ENCODE data around the gene TLN1.

Gene TLN1

DNA sequence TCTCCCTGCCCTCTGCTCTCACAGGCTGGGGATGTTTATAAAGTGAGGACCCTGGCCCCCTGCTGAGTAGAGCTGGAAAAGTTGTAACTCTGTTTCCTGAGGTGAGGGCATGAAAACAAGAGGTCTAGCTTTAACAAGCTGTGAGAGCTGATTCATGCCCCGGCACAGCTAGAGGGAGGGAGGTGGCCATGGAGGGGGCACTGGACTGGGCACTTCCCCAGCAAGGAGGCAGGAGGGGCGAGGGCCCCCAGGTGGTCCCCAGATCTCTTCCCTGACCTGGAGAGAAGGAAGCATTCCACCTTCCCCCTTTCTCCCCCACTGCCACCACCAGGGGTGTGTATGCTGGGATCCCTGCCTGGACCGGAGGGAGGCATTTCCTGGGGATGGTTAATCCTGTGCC lies 22.3 kb upstream of the TLN1 start, which contains the start of gene MSMP:
Gene MSMP, minus strand, starts transcription at position 13 of the 400 bp plus-strand sequence. CDS start 147 bp downstream, outside the sequence.
- no peak for DNase-seq (ENCODE audit: extremely low read depth, low read depth)
- TF ChIP-seq, protein P1, sequence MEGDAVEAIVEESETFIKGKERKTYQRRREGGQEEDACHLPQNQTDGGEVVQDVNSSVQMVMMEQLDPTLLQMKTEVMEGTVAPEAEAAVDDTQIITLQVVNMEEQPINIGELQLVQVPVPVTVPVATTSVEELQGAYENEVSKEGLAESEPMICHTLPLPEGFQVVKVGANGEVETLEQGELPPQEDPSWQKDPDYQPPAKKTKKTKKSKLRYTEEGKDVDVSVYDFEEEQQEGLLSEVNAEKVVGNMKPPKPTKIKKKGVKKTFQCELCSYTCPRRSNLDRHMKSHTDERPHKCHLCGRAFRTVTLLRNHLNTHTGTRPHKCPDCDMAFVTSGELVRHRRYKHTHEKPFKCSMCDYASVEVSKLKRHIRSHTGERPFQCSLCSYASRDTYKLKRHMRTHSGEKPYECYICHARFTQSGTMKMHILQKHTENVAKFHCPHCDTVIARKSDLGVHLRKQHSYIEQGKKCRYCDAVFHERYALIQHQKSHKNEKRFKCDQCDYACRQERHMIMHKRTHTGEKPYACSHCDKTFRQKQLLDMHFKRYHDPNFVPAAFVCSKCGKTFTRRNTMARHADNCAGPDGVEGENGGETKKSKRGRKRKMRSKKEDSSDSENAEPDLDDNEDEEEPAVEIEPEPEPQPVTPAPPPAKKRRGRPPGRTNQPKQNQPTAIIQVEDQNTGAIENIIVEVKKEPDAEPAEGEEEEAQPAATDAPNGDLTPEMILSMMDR (IDR thresholded peaks at IDR 0.05; ENCODE audit: low read depth, low read length) = no peak

DNA sequence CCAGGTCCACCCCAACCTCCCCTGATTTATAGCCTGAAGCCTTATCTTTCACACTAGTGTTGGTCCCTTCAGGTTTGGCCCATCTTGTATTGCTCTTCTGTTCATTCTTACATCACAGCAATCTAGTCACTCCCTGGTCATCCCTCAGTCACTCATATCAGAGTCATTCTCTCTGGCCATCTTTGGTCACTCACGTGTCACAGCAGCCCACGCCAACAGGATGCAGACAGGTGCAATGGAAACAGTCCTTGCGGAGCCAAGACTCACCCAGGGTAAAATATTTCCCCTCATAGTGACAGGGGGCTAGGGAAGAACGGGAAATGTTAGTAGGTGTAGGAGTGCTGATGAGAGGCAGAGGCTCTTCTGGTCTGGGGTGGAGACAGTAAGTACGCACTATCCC lies 21.5 kb upstream of the TLN1 start:
- TF ChIP-seq, protein P1 (IDR thresholded peaks at IDR 0.05; ENCODE audit: low read depth, low read length) = no peak

DNA sequence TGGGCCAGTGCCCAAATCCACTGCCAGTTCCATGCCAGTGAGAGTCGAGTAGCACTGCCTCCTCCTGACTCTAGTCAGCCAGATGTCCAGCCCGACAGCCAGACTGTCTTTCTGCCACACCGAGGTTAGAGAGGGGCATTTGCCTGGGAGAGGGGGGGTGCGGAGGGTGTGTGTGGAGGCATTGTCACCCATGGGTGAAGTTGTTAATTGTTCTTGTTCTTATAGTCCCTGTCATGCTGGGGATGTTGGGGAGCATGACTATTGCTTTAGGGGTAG lies 18.2 kb upstream of the TLN1 start:
- TF ChIP-seq, protein P1 (IDR thresholded peaks at IDR 0.05; ENCODE audit: low read depth, low read length) = no peak
- no peak for DNase-seq (ENCODE audit: extremely low read depth, low read depth)

More for the DNA sequence above, 21.5 kb upstream of the TLN1 start:
- no peak for DNase-seq (ENCODE audit: extremely low read depth, low read depth)

DNA sequence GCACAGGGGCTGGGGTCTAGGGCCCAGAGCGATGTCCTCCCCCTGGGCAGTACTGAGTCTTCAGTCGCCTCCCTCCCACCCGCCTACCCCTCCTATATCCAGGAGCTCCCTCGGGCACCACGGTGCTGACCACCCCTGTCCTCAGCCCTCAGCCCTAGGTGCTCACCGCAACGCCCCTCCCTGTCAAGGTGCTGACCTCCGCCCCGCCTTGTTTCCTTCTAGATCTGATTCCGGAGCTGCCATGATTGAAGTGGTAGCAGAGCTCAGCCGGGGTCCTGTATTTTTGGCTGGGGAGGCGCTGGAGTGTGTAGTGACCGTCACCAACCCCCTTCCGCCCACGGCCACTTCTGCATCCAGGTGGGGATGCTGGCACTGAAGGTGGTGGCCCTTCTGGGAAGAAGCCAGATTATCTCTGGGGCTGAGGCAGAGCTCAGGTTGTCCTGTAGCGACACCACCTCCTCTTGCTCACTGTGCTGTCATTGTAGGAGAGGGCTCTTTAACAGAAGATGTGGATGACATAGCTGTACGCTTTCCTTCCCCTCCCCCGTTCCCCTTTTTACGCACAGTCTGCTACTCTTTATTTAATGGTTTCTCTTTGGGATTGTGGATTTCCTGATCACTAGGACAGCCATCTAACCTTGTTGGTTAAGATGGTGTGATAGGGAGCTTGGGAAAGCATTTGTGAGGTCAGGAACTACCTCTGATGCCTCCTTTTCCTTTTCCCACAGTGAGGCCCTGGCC lies 17.7 kb upstream of the TLN1 start:
- TF ChIP-seq, protein P1 (IDR thresholded peaks at IDR 0.05; ENCODE audit: low read depth, low read length) = no peak
- no peak for DNase-seq (ENCODE audit: extremely low read depth, low read depth)

DNA sequence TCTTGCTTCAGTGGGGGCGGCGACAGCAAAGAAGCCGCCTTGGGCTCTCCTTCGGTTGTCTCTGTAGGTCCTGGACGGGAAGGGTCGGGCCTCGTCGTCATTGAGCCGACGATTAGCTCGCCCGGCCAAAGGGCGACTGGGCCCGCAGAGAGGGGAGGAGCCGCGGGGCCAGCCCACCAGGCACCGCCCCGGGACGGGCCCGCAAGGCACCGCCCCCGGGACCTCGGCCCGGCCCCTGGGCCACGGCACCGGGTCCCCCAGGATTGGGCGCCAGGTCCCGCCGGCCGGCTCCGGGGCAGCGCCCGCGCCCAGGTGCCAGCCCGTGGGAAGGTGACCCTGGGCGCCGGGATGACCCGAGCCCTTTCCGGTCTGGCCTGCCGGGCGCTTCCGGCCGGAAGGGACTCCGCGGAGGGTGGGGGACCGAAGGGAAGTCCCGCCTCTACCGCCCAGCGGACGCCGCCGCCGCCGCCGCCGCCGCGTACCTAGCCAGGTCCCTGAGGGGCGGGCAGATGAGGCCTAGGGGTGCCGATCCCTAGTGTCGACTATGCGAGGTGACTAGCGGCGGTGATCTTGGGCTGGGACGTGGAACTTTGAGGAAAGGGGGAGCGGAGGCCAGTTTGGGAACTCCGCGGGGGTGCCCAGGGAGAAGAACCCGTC lies 17.0 kb upstream of the TLN1 start, which contains the start of the genes GBA2 and RGP1:
Gene GBA2, minus strand, starts transcription at position 371 of the 657 bp plus-strand sequence. CDS start 524 bp downstream, outside the sequence.
Gene RGP1, plus strand, starts transcription at position 430 of the 657 bp plus-strand sequence. CDS start 469 bp downstream, outside the sequence.
- TF ChIP-seq, protein P1 (IDR thresholded peaks at IDR 0.05; ENCODE audit: low read depth, low read length) = no peak
- no peak for DNase-seq (ENCODE audit: extremely low read depth, low read depth)

DNA sequence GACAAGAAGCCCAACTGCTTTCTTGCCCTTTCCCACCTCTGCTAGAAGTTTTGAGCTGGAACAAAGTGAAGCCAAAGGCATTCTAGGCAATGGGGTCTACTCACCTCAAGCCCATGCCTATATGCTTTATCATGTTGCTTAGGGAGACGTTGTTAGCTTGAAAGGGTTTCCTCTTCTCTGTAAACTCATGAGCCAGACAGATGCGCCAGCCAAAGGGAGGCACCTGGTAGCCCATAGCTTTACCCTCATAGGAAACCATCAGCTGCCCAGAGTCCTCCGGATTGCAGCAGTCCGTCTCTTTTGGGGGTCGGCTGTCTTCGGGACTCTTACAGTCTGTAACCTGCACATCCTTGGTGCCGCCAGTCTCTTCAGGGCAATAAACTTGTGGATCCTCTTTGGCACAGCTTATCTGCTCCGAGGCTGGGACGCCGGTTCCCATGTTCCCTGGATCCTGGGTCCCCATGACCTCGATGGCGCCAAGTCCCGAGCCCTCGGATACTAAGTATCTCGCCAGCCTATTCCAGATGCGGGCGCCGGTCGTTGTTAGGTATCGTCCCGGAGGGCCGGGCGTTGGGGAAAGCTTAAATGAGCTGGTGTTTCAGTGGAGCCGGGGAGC lies 16.4 kb upstream of the TLN1 start:
- DNase-seq (ENCODE audit: extremely low read depth, low read depth) = no peak

More for the DNA sequence above, 16.4 kb upstream of the TLN1 start:
- TF ChIP-seq, protein P1 (IDR thresholded peaks at IDR 0.05; ENCODE audit: low read depth, low read length) = no peak
